Astrocyte (in vitro differentiated cells and primary cell): ENCODE data around the gene ESYT1. TPM values are rescaled to one million over a fixed set of nuclear protein-coding genes. Genes with fewer than 3 reads are reported as not detected.

Source experiments
- DNase-seq: peaks from one replicate; pipeline ENCODE4 v3.0.0-alpha.2; 2010; ENCODE audit warnings: low read depth
- FAIRE-seq: peaks from 2 replicates; lab custom pipeline; 2011; peaks lifted over from hg19 to GRCh38; lab: Jason Lieb, UNC
- H2AFZ ChIP-seq: 2 replicates; pipeline ENCODE4 v1.6.0; 2012; ENCODE audit warnings: low read depth, low read length, inconsistent platforms
- H3K27ac ChIP-seq: 2 replicates; pipeline ENCODE4 v1.5.1; 2011; ENCODE audit warnings: low read depth, low read length, inconsistent platforms
- H3K27me3 ChIP-seq: 2 replicates; pipeline ENCODE4 v1.6.0; 2011; ENCODE audit warnings: low read length, inconsistent platforms; ENCODE audit not compliant: insufficient read depth
- H3K36me3 ChIP-seq: 2 replicates; pipeline ENCODE4 v1.5.1; 2011; ENCODE audit warnings: low read length, inconsistent platforms; ENCODE audit not compliant: insufficient read depth
- H3K4me1 ChIP-seq: 2 replicates; pipeline ENCODE4 v1.5.1; 2011; ENCODE audit warnings: low read length, inconsistent platforms; ENCODE audit not compliant: insufficient read depth
- H3K4me2 ChIP-seq: 2 replicates; pipeline ENCODE4 v1.6.0; 2012; ENCODE audit warnings: low read length, inconsistent platforms
- H3K4me3 ChIP-seq: 2 replicates; pipeline ENCODE4 v1.5.1; 2011; ENCODE audit warnings: low read depth, mild to moderate bottlenecking, low read length, inconsistent platforms; ENCODE audit not compliant: insufficient read depth
- H3K79me2 ChIP-seq: 2 replicates; pipeline ENCODE4 v1.6.0; 2012; ENCODE audit warnings: mild to moderate bottlenecking, low read length, inconsistent platforms; ENCODE audit not compliant: insufficient read depth
- H3K9ac ChIP-seq: 2 replicates; pipeline ENCODE4 v1.6.0; 2012; ENCODE audit warnings: mild to moderate bottlenecking, low read length, inconsistent platforms
- H3K9me3 ChIP-seq: 2 replicates; pipeline ENCODE4 v1.5.1; 2012; ENCODE audit warnings: low read depth, mild to moderate bottlenecking, low read length, inconsistent platforms; ENCODE audit not compliant: insufficient read depth
- H4K20me1 ChIP-seq: 2 replicates; pipeline ENCODE4 v1.6.0; 2012; ENCODE audit warnings: low read length, inconsistent platforms; ENCODE audit not compliant: insufficient read depth
- H3K27ac Mint-ChIP-seq: one replicate; pipeline ENCODE4 v1.8.0; 2021; ENCODE audit warnings: mild to moderate bottlenecking, mixed read lengths; ENCODE audit not compliant: unreplicated experiment
- H3K27me3 Mint-ChIP-seq: one replicate; pipeline ENCODE4 v1.8.0; 2021; ENCODE audit warnings: low read depth, mixed read lengths; ENCODE audit not compliant: unreplicated experiment
- H3K36me3 Mint-ChIP-seq: one replicate; pipeline ENCODE4 v1.8.0; 2021; ENCODE audit warnings: low read depth, mixed read lengths; ENCODE audit not compliant: unreplicated experiment
- H3K4me1 Mint-ChIP-seq: one replicate; pipeline ENCODE4 v1.8.0; 2021; ENCODE audit warnings: low read depth, mixed read lengths; ENCODE audit not compliant: unreplicated experiment
- H3K4me3 Mint-ChIP-seq: one replicate; pipeline ENCODE4 v1.8.0; 2021; ENCODE audit warnings: mild to moderate bottlenecking, moderate library complexity, mixed read lengths; ENCODE audit not compliant: unreplicated experiment
- H3K9me3 Mint-ChIP-seq: one replicate; pipeline ENCODE4 v1.8.0; 2021; ENCODE audit warnings: mild to moderate bottlenecking, mixed read lengths; ENCODE audit not compliant: unreplicated experiment
- EZH2 ChIP-seq: IDR thresholded peaks from 2 replicates; pipeline ENCODE4 v1.6.1; 2012; ENCODE audit warnings: mild to moderate bottlenecking, low read length, inconsistent platforms; ENCODE audit not compliant: insufficient read depth
- total RNA-seq: library from RNA; stranded (reverse); gene quantifications from 2 replicates; pipeline ENCODE4 v1.2.1, GENCODE V29; 2021
- TF ChIP-seq, protein P1 (sequence below): IDR thresholded peaks from 2 replicates; pipeline ENCODE4 v1.5.1; 2011; ENCODE audit warnings: low read depth, mild to moderate bottlenecking, inconsistent platforms, low read length, moderate library complexity; ENCODE audit not compliant: insufficient read depth

ESYT1 gene
- total RNA-seq, 1 donor from 2014 or later = 142 TPM

DNA sequence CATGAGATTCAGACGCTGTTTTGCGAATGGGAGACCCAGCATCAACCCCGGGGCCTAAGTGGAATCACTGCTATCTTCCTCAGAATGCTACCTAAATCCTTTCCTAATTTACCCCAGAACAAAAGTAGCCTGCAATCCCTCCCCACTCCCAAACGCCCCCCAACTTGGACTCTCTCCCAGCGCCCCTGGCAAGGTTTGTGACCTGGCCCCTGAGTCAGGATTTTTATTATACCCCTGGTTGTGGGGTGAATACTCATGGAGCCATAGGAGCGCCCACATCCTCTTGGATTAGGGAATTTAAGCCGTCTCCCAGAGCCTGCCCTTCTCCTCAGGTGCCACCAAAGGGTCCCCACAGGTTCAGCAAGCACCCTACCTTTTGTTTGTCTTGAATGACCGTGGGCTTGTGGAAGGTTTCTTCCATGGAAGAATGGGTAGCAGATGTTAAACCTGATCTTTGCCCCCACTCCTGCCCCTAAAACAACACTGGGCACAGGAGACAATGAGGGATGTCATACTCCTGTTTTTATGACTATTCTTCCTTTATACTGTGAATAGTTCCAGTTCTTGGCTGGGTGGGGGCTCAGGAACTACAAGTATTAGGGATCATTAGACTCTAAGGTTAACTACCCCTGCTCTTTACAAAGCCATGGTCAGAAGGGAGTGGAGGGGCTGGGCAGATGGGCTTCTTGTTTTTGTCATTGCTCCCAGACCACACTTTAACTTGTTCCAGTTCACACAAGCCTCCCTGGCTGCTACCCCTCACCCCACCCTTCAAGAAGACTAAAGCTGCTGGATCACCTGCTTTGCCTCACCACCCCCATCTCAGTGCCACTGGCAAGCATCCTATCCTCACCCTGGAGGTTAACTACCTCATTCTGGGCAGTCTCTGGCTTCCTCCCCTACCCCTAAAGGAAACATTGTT is 24.9 kb downstream of the ESYT1 start:
- Mint-ChIP-seq H3K36me3 (peaks cover 14% of the 10 kb centered on the region), H3K4me1 (peaks cover 10% of the 10 kb centered on the region), H3K4me3 (peak overlapping the region; percentile 90), H3K27me3 (no peaks in the 10 kb centered on the region), H3K27ac (peak overlapping the region; percentile 92), H3K9me3 (no peaks in the 10 kb centered on the region)
- H3K4me3 ChIP-seq = peak overlapping the region; percentile 87
- H3K79me2 ChIP-seq = peaks cover 20% of the 10 kb centered on the region
- no peaks in the 10 kb centered on the region for H4K20me1 ChIP-seq
- DNase-seq (no peak), FAIRE-seq (no peak)
- peaks cover 34% of the 10 kb centered on the region for H3K4me1 ChIP-seq
- H2AFZ ChIP-seq = peak overlapping the region; percentile 82
- H3K9ac ChIP-seq = peak overlapping the region; percentile 95
- peaks cover 3% of the 10 kb centered on the region for H3K36me3 ChIP-seq
- no peaks in the 10 kb centered on the region for H3K27me3 ChIP-seq
- no peaks in the 10 kb centered on the region for H3K9me3 ChIP-seq
- TF ChIP-seq, protein P1, sequence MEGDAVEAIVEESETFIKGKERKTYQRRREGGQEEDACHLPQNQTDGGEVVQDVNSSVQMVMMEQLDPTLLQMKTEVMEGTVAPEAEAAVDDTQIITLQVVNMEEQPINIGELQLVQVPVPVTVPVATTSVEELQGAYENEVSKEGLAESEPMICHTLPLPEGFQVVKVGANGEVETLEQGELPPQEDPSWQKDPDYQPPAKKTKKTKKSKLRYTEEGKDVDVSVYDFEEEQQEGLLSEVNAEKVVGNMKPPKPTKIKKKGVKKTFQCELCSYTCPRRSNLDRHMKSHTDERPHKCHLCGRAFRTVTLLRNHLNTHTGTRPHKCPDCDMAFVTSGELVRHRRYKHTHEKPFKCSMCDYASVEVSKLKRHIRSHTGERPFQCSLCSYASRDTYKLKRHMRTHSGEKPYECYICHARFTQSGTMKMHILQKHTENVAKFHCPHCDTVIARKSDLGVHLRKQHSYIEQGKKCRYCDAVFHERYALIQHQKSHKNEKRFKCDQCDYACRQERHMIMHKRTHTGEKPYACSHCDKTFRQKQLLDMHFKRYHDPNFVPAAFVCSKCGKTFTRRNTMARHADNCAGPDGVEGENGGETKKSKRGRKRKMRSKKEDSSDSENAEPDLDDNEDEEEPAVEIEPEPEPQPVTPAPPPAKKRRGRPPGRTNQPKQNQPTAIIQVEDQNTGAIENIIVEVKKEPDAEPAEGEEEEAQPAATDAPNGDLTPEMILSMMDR = no peak
- no peak for TF ChIP-seq EZH2
- peak overlapping the region; percentile 96 for H3K4me2 ChIP-seq
- H3K27ac ChIP-seq = peak overlapping the region; percentile 50

DNA sequence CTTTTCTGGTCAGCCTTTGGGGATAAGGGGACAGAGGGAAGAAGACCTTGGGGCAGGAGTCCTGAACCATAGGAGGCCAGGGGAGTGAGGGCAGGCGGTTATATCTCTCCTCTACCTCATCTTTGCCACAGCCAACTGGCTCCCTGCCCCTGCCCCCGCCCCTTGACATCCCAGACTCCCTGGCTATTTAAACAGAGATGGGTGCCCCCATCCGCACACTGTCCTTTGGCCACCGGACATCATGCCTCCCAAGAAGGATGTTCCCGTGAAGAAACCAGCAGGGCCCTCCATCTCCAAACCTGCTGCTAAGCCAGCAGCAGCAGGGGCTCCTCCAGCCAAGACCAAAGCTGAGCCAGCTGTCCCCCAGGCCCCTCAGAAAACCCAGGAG is 25.6 kb downstream of the ESYT1 start:
- no peak overlapping the region for H2AFZ ChIP-seq
- FAIRE-seq = no peak
- peaks cover 34% of the 10 kb centered on the region for H3K4me1 ChIP-seq
- Mint-ChIP-seq H3K9me3 (no peaks in the 10 kb centered on the region), H3K36me3 (peaks cover 17% of the 10 kb centered on the region), H3K4me3 (peak overlapping the region; percentile 90), H3K27me3 (no peaks in the 10 kb centered on the region), H3K27ac (no peak overlapping the region), H3K4me1 (peaks cover 10% of the 10 kb centered on the region)
- no peak overlapping the region for H3K27ac ChIP-seq
- peaks cover 3% of the 10 kb centered on the region for H3K36me3 ChIP-seq
- H3K9ac ChIP-seq = peak overlapping the region; percentile 95
- H3K79me2 ChIP-seq = peaks cover 27% of the 10 kb centered on the region
- TF ChIP-seq, protein P1 = no peak
- no peak for TF ChIP-seq EZH2
- H3K4me2 ChIP-seq = peak overlapping the region; percentile 96
- H3K9me3 ChIP-seq = no peaks in the 10 kb centered on the region
- DNase-seq = no peak
- no peak overlapping the region for H3K4me3 ChIP-seq
- peaks cover 5% of the 10 kb centered on the region for H4K20me1 ChIP-seq
- H3K27me3 ChIP-seq = no peaks in the 10 kb centered on the region
